Right lobe of liver (tissue), 6 donors: ENCODE measurements around the gene NOTCH4. TPM values are rescaled to one million over a fixed set of nuclear protein-coding genes. Genes with fewer than 3 reads are reported as not detected.

ENCODE experiments used
- ATAC-seq, 4 donors: fragments of 200-7000 bp; cut with Tn5 transposase; one replicate each; pipeline ENCODE4 v1.9.1; 2020; ENCODE audit warnings: mild to moderate bottlenecking in 4 of 4, moderate library complexity in 4 of 4
- DNase-seq, 3 donors: peaks; one replicate each; pipeline ENCODE4 v3.0.0-alpha.2; 2020
- H3K27ac ChIP-seq, 3 donors: fragments of 200-600 bp; one replicate each; pipeline ENCODE4 v1.8.0; 2022
- H3K27me3 ChIP-seq, 2 donors: fragments of 200-600 bp; one replicate each; pipeline ENCODE4 v1.8.0; 2022
- H3K36me3 ChIP-seq, 4 donors: fragments of 200-600 bp; sonication (generic) in 1 of 4; one replicate each; pipeline versions ENCODE4 v1.5.1 to v1.8.0; 2017 to 2022; ENCODE audit warnings: control low read depth in 1 of 4
- H3K4me1 ChIP-seq, 4 donors: fragments of 200-600 bp; sonication (generic) in 1 of 4; one replicate each; pipeline versions ENCODE4 v1.5.1 to v1.8.0; 2017 to 2022; ENCODE audit warnings: control low read depth in 1 of 4
- H3K4me3 ChIP-seq, 3 donors: fragments of 200-600 bp; one replicate each; pipeline ENCODE4 v1.8.0; 2022
- H3K9me3 ChIP-seq, 4 donors: fragments of 200-600 bp; sonication (generic) in 1 of 4; one replicate each; pipeline versions ENCODE4 v1.5.1 to v1.8.0; 2017 to 2022; ENCODE audit warnings: control low read depth in 1 of 4
- POLR2A ChIP-seq: fragments of 450-650 bp; IDR thresholded peaks from one replicate; pipeline ENCODE4 v1.6.1; 2017; ENCODE audit warnings: antibody characterized with exemption, mild to moderate bottlenecking
- WGBS: methylation state at CpG from one replicate; pipeline ENCODE4 v1.1.6; 2018; ENCODE audit warnings: low coverage, low lambda C conversion rate; ENCODE audit not compliant: insufficient coverage; ENCODE audit errors: missing lambda C conversion rate; 5-methylcytosine and 5-hydroxymethylcytosine counted together
- intact Hi-C, 2 donors: fragments of 100-400 bp; cut with DNase I; formaldehyde crosslinking; loops; one replicate each; pipeline versions ENCODE4 v1.11.2 to v1.14.1; 2022
- total RNA-seq, 6 experiments: library from RNA; depleted of rRNA in 2 of 6; stranded (reverse); fragments of >200 nt in 2 of 6; fragmentation: NEBNext Ultra II Directional in 3 of 6; extraction: Animal tissue kit (Norgen Biotek cat#: 25700) in 3 of 6; gene quantifications; one replicate each; pipeline versions ENCODE4 v1.1.0 to v1.2.4, GENCODE V29; 2016 to 2023
- TF ChIP-seq, protein P1 (sequence below), 4 donors: fragments of 200-600 bp in 3 of 4; fragments of 450-650 bp in 1 of 4; IDR thresholded peaks; one replicate each; pipeline versions ENCODE4 v1.5.1 to v1.8.0; 2016 to 2022; ENCODE audit warnings: antibody characterized with exemption in 4 of 4, mild to moderate bottlenecking in 2 of 4
- donor health status: DM: no; HTN: yes; CAD: no.
- donor health status: DM: no; HTN: no; CAD: no.
- donor health status: DM: no; HTN: no; CAD: no.
- donor health status: DM: no; HTN: yes; CAD: no.
- donor health status: DM: no; HTN: yes; CAD: no.

The NOTCH4 gene
- total RNA-seq, 6 experiments from 2014 or later = 6.6 to 16.5 (median 8.9) TPM

DNA sequence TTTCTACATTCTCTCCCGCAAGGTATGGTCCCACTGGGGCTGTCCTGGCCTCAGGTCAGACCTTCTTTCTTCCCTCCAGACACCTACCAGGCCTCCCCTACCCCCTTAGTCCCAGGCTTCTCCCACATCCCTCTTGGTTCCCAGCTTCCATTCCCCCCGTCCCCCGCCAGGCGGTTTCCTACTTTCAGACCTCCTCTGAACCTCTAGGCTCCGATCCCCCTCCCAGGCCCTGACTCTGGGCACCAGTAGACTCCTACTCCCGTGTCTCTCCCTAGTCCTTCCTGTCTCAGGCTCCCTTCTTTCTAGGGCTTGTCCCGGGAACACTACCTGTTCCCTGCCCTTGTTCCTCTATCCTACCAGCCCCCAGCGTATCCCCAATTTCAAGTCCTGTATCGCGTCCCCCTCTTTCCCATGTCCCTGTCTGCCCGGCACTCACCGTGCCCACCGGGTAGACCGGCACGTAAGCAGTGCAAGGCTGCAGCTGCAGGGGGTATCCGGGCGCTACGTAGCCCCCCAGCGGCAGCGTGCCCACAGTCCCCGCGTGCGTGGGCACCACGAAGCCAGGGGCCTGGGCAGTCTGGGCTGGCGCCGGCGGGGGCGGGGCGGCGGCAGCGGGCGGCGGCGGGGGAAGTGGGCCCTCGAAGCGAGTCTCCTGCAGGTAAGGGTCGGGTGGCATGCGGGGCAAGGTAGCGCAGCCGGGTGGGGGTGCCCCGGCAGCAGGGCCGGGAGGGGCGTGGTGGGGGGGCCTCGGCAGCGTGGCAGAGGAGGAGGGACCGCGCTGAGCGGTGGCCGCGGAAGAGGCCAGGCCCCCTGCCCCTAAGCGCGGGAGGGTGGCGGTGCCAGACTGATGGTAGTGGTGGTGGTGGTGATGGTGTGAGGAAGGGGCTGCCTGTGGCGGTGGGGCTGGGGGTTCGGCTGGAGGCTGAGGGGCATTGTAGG is 73.7 kb downstream of the NOTCH4 start:
- Histone ChIP-seq H3K36me3 (no peaks in the 10 kb centered on the region), H3K4me1 (peaks cover 0 to 7% (median 0%) of the 10 kb centered on the region in 4 donors), H3K27ac (no peak overlapping the region), H3K4me3 (no peak overlapping the region), H3K9me3 (no peaks in the 10 kb centered on the region), H3K27me3 (peaks cover 0 to 6% of the 10 kb centered on the region in 2 donors)
- DNase-seq (no peak), ATAC-seq (no peak)
- TF ChIP-seq POLR2A = no peak
- TF ChIP-seq, protein P1, sequence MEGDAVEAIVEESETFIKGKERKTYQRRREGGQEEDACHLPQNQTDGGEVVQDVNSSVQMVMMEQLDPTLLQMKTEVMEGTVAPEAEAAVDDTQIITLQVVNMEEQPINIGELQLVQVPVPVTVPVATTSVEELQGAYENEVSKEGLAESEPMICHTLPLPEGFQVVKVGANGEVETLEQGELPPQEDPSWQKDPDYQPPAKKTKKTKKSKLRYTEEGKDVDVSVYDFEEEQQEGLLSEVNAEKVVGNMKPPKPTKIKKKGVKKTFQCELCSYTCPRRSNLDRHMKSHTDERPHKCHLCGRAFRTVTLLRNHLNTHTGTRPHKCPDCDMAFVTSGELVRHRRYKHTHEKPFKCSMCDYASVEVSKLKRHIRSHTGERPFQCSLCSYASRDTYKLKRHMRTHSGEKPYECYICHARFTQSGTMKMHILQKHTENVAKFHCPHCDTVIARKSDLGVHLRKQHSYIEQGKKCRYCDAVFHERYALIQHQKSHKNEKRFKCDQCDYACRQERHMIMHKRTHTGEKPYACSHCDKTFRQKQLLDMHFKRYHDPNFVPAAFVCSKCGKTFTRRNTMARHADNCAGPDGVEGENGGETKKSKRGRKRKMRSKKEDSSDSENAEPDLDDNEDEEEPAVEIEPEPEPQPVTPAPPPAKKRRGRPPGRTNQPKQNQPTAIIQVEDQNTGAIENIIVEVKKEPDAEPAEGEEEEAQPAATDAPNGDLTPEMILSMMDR (IDR thresholded peaks at IDR 0.05) = no peak
- 47% methylated on average over 34 of the region's 55 CpGs for WGBS
- intact Hi-C loops = loop anchor here in 1 of 2 donors (5.0 kb wide), 1 partner anchor 33 kb away; no protein-coding TSS in a partner anchor

GRCh38 chr6:32149092-32149755 is 74.6 kb downstream of the NOTCH4 start:
- intact Hi-C loops = no loop called here
- H3K27ac ChIP-seq = no peak overlapping the region
- no peak for TF ChIP-seq POLR2A
- TF ChIP-seq, protein P1 (IDR thresholded peaks at IDR 0.05) = peak in 1 of 4 donors; percentile 3
- no peaks in the 10 kb centered on the region for H3K36me3 ChIP-seq
- WGBS = 19% methylated on average over 18 of the region's 47 CpGs
- H3K27me3 ChIP-seq = peaks cover 0 to 6% of the 10 kb centered on the region in 2 donors
- no peaks in the 10 kb centered on the region for H3K4me1 ChIP-seq
- peak overlapping the region in 1 of 3 donors; percentile 10 for H3K4me3 ChIP-seq
- ATAC-seq = no peak
- H3K9me3 ChIP-seq = no peaks in the 10 kb centered on the region
- DNase-seq = no peak

DNA sequence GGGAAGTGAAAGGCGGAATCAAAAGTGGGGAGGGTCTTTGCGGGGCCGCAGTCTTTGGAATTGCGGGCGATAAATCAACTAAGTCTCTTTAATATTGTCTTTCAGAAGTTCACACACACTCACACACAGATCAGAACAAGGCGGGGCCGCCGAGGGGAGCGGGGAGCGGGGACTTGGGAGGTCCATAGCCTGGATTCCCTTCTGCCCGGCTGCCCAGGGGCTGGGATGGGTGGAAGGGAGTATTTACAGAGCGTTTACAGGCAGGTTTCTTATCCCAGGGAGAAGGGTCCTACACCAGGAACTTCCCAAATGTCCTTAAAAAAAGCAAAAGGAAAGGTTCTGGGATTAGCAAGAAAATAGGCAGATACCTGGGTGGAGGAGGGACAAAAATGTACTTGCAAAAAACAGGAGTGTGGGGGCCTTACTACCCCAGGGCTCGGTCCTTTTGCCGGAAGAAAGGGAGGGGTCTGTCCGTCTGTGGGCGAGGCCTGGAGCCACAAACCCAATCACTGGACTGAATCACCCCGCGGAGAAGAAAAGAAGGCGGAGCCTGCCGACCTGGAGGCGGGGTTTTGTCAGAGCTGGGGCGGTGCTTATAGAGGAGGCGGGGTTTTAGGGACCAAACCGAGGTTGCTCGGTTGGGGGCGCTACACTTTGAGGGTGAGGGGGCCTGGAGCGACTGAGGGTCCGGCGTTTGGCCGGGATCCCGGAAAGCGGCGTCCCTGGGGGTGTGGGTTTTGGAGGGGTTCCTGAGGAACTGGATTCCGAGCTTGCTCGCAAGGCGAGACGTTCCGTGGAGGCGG is 75.4 kb downstream of the NOTCH4 start:
- DNase-seq (peak; percentile 66 to 73 (median 68)), ATAC-seq (peak; percentile 73 to 82 (median 80))
- H3K4me3 ChIP-seq = peak overlapping the region; percentile 3 to 16 (median 14)
- WGBS = 26% methylated on average over 26 of the region's 39 CpGs
- no peaks in the 10 kb centered on the region for H3K9me3 ChIP-seq
- H3K4me1 ChIP-seq = no peaks in the 10 kb centered on the region
- peaks cover 0 to 6% of the 10 kb centered on the region in 2 donors for H3K27me3 ChIP-seq
- TF ChIP-seq, protein P1 (IDR thresholded peaks at IDR 0.05) = peak in 3 of 4 donors; percentile 3 to 13 (median 13)
- TF ChIP-seq POLR2A = no peak
- H3K36me3 ChIP-seq = no peaks in the 10 kb centered on the region
- intact Hi-C loops = no loop called here
- H3K27ac ChIP-seq = no peak overlapping the region

DNA sequence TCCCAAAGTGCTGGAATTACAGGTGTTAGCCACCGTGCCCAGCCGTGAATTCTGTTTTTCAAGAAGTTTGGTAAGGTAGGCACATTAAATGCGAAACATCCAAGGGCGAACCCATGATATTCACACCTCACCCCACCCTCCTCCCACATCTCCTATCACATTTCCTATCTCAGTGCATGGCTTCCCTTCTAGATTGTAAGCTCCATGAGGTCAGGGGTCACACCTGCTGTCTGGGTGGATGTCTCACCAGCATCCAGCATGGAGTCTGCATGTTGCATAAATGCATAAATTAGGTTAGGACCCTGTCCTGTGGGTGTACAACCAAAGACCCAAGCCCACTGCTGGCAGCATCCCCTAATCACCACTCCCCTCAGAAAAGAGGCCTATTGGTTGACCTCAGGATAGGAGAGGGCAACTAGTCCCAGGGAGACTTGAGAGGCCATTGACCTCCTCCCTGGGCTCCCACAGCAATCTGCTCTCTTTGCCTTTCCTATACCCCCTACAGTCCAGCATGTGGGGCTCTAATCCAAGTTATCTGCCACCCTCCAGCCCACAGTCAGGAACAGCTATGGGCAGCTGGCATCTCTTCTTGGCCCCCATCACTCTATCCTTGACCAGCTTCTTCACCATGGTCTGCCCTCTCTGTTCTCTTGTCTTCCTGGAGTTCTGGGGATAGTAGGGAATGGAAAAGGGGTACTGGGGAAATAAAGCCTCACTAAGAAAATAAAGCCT is 76.3 kb downstream of the NOTCH4 start:
- no peaks in the 10 kb centered on the region for H3K4me1 ChIP-seq
- TF ChIP-seq, protein P1 (IDR thresholded peaks at IDR 0.05) = no peak
- TF ChIP-seq POLR2A = no peak
- no peak for DNase-seq

More for the DNA sequence above, 76.3 kb downstream of the NOTCH4 start:
- no peak for ATAC-seq
- H3K36me3 ChIP-seq = no peaks in the 10 kb centered on the region
- H3K27me3 ChIP-seq = peaks cover 0 to 6% of the 10 kb centered on the region in 2 donors
- H3K27ac ChIP-seq = no peak overlapping the region
- WGBS = 71% methylated on average over 4 of the region's 4 CpGs
- no peak overlapping the region for H3K4me3 ChIP-seq
- intact Hi-C loops = no loop called here
- no peaks in the 10 kb centered on the region for H3K9me3 ChIP-seq
